GM12878 (cell line): ENCODE data around the gene NR0B1. TPM values are rescaled to one million over a fixed set of nuclear protein-coding genes. Genes with fewer than 3 reads are reported as not detected.

Source experiments
- ATAC-seq: fragments of 200-7000 bp; cut with Tn5 transposase; 3 replicates; pipeline ENCODE4 v1.9.1; 2020; ENCODE audit warnings: mild to moderate bottlenecking, moderate library complexity
- BruUV-seq: library from RNA; stranded (reverse); fragments of 400-500 nt; replicated peaks from 2 replicates; lab custom pipeline; 2021; lab: Mats Ljungman, UMichigan
- CTCF ChIA-PET: fragments of 300-600 bp; sonication (Branson Sonifier 250); formaldehyde crosslinking; extraction: SDS; loops from one replicate; lab custom pipeline; 2021; ENCODE audit warnings: inconsistent platforms; lab: Yijun Ruan, JAX
- POLR2A ChIA-PET: fragments of 350-600 bp; formaldehyde crosslinking; extraction: SDS; loops from one replicate; lab custom pipeline; 2021; ENCODE audit warnings: inconsistent platforms; lab: Charles Lee
- RAD21 ChIA-PET: fragments of 300-600 bp; sonication (Branson Sonifier 250); formaldehyde crosslinking; loops from one replicate; lab custom pipeline; 2023; ENCODE audit warnings: antibody characterized with exemption; ENCODE audit not compliant: unreplicated experiment; lab: Charles Lee
- SMC1A ChIA-PET: fragments of 300-600 bp; sonication (Branson Sonifier 250); formaldehyde crosslinking; loops from one replicate; lab custom pipeline; 2023; ENCODE audit not compliant: unreplicated experiment, uncharacterized antibody; lab: Charles Lee
- DNase-seq: peaks from one replicate; pipeline ENCODE4 v3.0.0-alpha.2; 2011; ENCODE audit warnings: low read depth, low spot score
- FAIRE-seq: peaks from 3 replicates; lab custom pipeline; 2011; peaks lifted over from hg19 to GRCh38; lab: Jason Lieb, UNC
- H2AFZ ChIP-seq: 2 replicates; pipeline ENCODE4 v1.6.0; 2011; ENCODE audit warnings: low read depth, low read length, control low read depth; ENCODE audit not compliant: control insufficient read depth
- H3K27ac ChIP-seq: 2 replicates; pipeline ENCODE4 v1.5.1; 2011; ENCODE audit warnings: control low read depth; ENCODE audit not compliant: control insufficient read depth, insufficient read depth
- H3K27me3 ChIP-seq, 2 experiments: replicated peaks in 1 of 2; 2 replicates each; pipeline versions ENCODE4 v1.6.0 to v1.6.1; 2011; ENCODE audit warnings: low read length in 1 of 2; ENCODE audit not compliant: control insufficient read depth in 2 of 2, insufficient read depth in 2 of 2
- H3K36me3 ChIP-seq, 2 experiments: 2 replicates each; pipeline ENCODE4 v1.5.1; 2011; ENCODE audit warnings: low read length in 1 of 2; ENCODE audit not compliant: control insufficient read depth in 2 of 2, insufficient read depth in 2 of 2
- H3K4me1 ChIP-seq: 2 replicates; pipeline ENCODE4 v1.6.1; 2011; ENCODE audit warnings: mild to moderate bottlenecking, low read length, moderate library complexity, mixed read lengths; ENCODE audit not compliant: control insufficient read depth, insufficient read depth
- H3K4me2 ChIP-seq: 2 replicates; pipeline ENCODE4 v1.6.0; 2011; ENCODE audit warnings: control low read depth; ENCODE audit not compliant: control insufficient read depth, insufficient read depth
- H3K4me3 ChIP-seq: fragments of 200-600 bp; sonication (generic); 2 replicates; pipeline ENCODE4 v1.5.1; 2016
- H3K79me2 ChIP-seq: 2 replicates; pipeline ENCODE4 v1.6.0; 2011; ENCODE audit warnings: low read length; ENCODE audit not compliant: control insufficient read depth, insufficient read depth
- H3K9ac ChIP-seq: 2 replicates; pipeline ENCODE4 v1.8.0; 2011; ENCODE audit warnings: low read length, control low read depth, mixed read lengths; ENCODE audit not compliant: control insufficient read depth, insufficient read depth
- H3K9me3 ChIP-seq: replicated peaks from 3 replicates; pipeline ENCODE4 v1.5.1; 2011; ENCODE audit warnings: mild to moderate bottlenecking, low read length; ENCODE audit not compliant: control insufficient read depth, insufficient read depth
- H4K20me1 ChIP-seq: 2 replicates; pipeline ENCODE4 v1.6.0; 2011; ENCODE audit not compliant: control insufficient read depth, insufficient read depth
- ATF7 ChIP-seq: fragments of 450-650 bp; IDR thresholded peaks from 2 replicates; pipeline ENCODE4 v1.6.1; 2016; ENCODE audit warnings: low read depth, mild to moderate bottlenecking
- CBX5 ChIP-seq: sonication (generic); IDR thresholded peaks from 2 replicates; pipeline ENCODE4 v1.6.1; 2016; ENCODE audit warnings: low read depth, moderate library complexity, mild to moderate bottlenecking, inconsistent platforms
- GATAD2B ChIP-seq: fragments of 450-650 bp; conservative IDR thresholded peaks from 2 replicates; pipeline ENCODE4 v1.6.1; 2017; ENCODE audit warnings: low read depth, mild to moderate bottlenecking, moderate library complexity
- HCFC1 ChIP-seq: fragments of 150-350 bp; IDR thresholded peaks from 2 replicates; pipeline ENCODE4 v1.6.1; 2014; ENCODE audit warnings: low read length
- IKZF1 ChIP-seq: fragments of 450-650 bp; conservative IDR thresholded peaks from 2 replicates; pipeline ENCODE4 v1.6.1; 2017; ENCODE audit warnings: antibody characterized with exemption, mild to moderate bottlenecking
- IRF4 ChIP-seq: IDR thresholded peaks from 2 replicates; pipeline ENCODE4 v1.6.1; 2011; ENCODE audit warnings: low read depth, low read length
- PML ChIP-seq: IDR thresholded peaks from 2 replicates; pipeline ENCODE4 v1.6.1; 2012; ENCODE audit warnings: low read length, inconsistent platforms
- RAD21 ChIP-seq: IDR thresholded peaks from 2 replicates; pipeline ENCODE4 v1.6.1; 2011; ENCODE audit warnings: mild to moderate bottlenecking, low read depth, low read length, moderate library complexity; ENCODE audit not compliant: insufficient read depth
- SMAD1 ChIP-seq: fragments of 450-650 bp; IDR thresholded peaks from 2 replicates; pipeline ENCODE4 v1.6.1; 2018; ENCODE audit warnings: mild to moderate bottlenecking, low read depth; ENCODE audit not compliant: partially characterized antibody
- TAF1 ChIP-seq: IDR thresholded peaks from 2 replicates; pipeline ENCODE4 v1.6.1; 2011; ENCODE audit warnings: mild to moderate bottlenecking, low read depth, low read length, borderline replicate concordance
- TARDBP ChIP-seq: IDR thresholded peaks from 2 replicates; pipeline ENCODE4 v1.6.1; 2016; ENCODE audit warnings: borderline replicate concordance
- TBL1XR1 ChIP-seq: IDR thresholded peaks from 2 replicates; pipeline ENCODE4 v1.6.1; 2012; ENCODE audit warnings: low read depth, low read length, improper control_type of control experiment
- TCF3 ChIP-seq: IDR thresholded peaks from 2 replicates; pipeline ENCODE4 v1.6.1; 2012; ENCODE audit warnings: low read depth, mild to moderate bottlenecking, low read length, borderline replicate concordance; ENCODE audit not compliant: insufficient read depth
- ZNF622 ChIP-seq: fragments of 450-650 bp; IDR thresholded peaks from 2 replicates; pipeline ENCODE4 v1.6.1; 2017; ENCODE audit warnings: mild to moderate bottlenecking, inconsistent platforms
- in situ Hi-C: fragments of 300-500 bp; cut with MboI; formaldehyde crosslinking; loops from 9 replicates; pipeline ENCODE4 v1.14.3; 2018; ENCODE audit warnings: mixed read lengths
- intact Hi-C: fragments of 100-400 bp; cut with micrococcal nuclease; formaldehyde crosslinking; loops from one replicate; pipeline ENCODE4 v1.14.2; 2022; ENCODE audit not compliant: unreplicated experiment
- polyA plus RNA-seq, 11 experiments: library from polyadenylated mRNA; depleted of rRNA in 4 of 11; unstranded in 6 of 11; stranded (reverse) in 5 of 11; fragments of >200 nt; fragmentation: Nextera tagmentation in 4 of 11; fragmentation: Illumina TruSeq in 1 of 11; extraction: Ambion mirVana in 4 of 11; extraction: Trizol in 1 of 11; gene quantifications; 1 replicate in 1 of 11; 2 replicates in 10 of 11; pipeline versions ENCODE4 v1.2.1 to v1.2.3, GENCODE V29; 2011 to 2016; ENCODE audit warnings: inconsistent platforms in 2 of 11, missing spikeins in 2 of 11, low read depth in 1 of 11
- total RNA-seq, 4 experiments: library from RNA; depleted of rRNA in 3 of 4; stranded (reverse); fragments of >200 nt in 3 of 4; fragmentation: Illumina TruSeq in 1 of 4; extraction: Trizol in 1 of 4; gene quantifications; 2 replicates each; pipeline versions ENCODE4 v1.2.1 to v1.2.3, GENCODE V29; 2013 to 2021
- TF ChIP-seq, protein P1 (sequence below): fragments of 450-650 bp; formaldehyde crosslinking; IDR thresholded peaks from 2 replicates; pipeline ENCODE4 v1.4.0; 2022; ENCODE audit warnings: mild to moderate bottlenecking, moderate library complexity

The NR0B1 gene
- total and polyA plus RNA-seq, 10 of the 15 experiments (the other 5 are each of a cell fraction or from before 2014, with no cell fraction given) = not detected

DNA sequence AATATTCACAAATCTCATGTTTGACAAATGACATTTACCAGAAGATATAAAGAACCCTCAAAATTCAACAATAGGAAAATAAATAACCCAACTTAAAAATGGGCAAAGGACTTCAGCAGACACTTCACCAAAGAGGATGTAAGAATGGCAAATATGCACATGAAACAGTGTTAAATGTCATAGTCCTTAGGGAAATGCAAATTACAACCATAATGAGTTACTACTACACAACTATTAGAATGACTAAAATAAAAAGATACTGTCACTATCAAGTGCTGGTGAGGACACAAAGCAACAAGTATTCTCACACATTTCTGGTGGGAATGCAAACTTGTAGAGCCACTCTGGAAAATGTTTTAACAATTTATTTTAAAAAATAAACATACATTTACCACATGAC, 40.8 kb upstream of the NR0B1 start:
- RAD21 ChIA-PET = no interaction called here
- Histone ChIP-seq H3K9ac (no peak overlapping the region), H2AFZ (no peak overlapping the region), H3K4me1 (no peaks in the 10 kb centered on the region), H3K4me3 (no peak overlapping the region), H3K79me2 (no peaks in the 10 kb centered on the region), H3K9me3 (no peaks in the 10 kb centered on the region), H3K4me2 (no peak overlapping the region), H3K27ac (no peak overlapping the region), H4K20me1 (no peaks in the 10 kb centered on the region), H3K36me3 (no peaks in the 10 kb centered on the region), H3K27me3 (no peaks in the 10 kb centered on the region)
- POLR2A ChIA-PET = no interaction called here
- FAIRE-seq (no peak), ATAC-seq (no peak), DNase-seq (no peak)
- in situ Hi-C loops (no loop called here), intact Hi-C loops (no loop called here)
- TF ChIP-seq GATAD2B (no peak), TARDBP (no peak), PML (no peak), TAF1 (no peak), TCF3 (no peak), SMAD1 (no peak), ZNF622 (no peak), HCFC1 (no peak), IKZF1 (no peak), IRF4 (no peak), RAD21 (no peak), TBL1XR1 (no peak), CBX5 (no peak), ATF7 (no peak)
- TF ChIP-seq, protein P1, sequence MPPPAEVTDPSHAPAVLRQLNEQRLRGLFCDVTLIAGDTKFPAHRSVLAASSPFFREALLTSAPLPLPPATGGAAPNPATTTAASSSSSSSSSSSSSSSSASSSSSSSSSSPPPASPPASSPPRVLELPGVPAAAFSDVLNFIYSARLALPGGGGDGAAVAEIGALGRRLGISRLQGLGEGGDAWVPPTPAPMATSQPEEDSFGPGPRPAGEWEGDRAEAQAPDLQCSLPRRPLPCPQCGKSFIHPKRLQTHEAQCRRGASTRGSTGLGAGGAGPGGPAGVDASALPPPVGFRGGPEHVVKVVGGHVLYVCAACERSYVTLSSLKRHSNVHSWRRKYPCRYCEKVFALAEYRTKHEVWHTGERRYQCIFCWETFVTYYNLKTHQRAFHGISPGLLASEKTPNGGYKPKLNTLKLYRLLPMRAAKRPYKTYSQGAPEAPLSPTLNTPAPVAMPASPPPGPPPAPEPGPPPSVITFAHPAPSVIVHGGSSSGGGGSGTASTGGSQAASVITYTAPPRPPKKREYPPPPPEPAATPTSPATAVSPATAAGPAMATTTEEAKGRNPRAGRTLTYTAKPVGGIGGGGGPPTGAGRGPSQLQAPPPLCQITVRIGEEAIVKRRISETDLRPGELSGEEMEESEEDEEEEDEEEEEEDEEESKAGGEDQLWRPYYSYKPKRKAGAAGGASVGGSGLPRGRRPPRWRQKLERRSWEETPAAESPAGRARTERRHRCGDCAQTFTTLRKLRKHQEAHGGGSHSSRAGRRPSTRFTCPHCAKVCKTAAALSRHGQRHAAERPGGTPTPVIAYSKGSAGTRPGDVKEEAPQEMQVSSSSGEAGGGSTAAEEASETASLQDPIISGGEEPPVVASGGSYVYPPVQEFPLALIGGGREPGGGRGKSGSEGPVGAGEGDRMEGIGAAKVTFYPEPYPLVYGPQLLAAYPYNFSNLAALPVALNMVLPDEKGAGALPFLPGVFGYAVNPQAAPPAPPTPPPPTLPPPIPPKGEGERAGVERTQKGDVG (CRISPR knock-in tag) = no peak
- BruUV-seq = no TSS peak
- SMC1A ChIA-PET = interaction anchor here (0.6 kb wide), 1 partner anchor 8 kb away, joined by 3 read pairs; no protein-coding TSS in a partner anchor
- CTCF ChIA-PET = no interaction called here
